HepG2 (cell line): ENCODE results near the gene ZNF804B. TPM values are rescaled to one million over a fixed set of nuclear protein-coding genes. Genes with fewer than 3 reads are reported as not detected.

Experiments used
- ATAC-seq: fragments of 200-7000 bp; cut with Tn5 transposase; 3 replicates; pipeline ENCODE4 v1.9.1; 2020; ENCODE audit warnings: mild to moderate bottlenecking, moderate library complexity
- BruUV-seq: library from RNA; stranded (reverse); fragments of 400-500 nt; replicated peaks from 2 replicates; lab custom pipeline; 2021; lab: Mats Ljungman, UMichigan
- CTCF ChIA-PET: fragments of 300-600 bp; formaldehyde crosslinking; extraction: SDS; loops from one replicate; lab custom pipeline; 2021; ENCODE audit warnings: low total read pairs, inconsistent platforms, low intra/inter-chr PET ratio; lab: Yijun Ruan, JAX
- POLR2A ChIA-PET: fragments of 350-600 bp; sonication (Branson Sonifier 250); formaldehyde crosslinking; loops from one replicate; lab custom pipeline; 2020; ENCODE audit warnings: antibody characterized with exemption, inconsistent platforms; lab: Yijun Ruan, JAX
- DNase-seq: peaks from one replicate; pipeline ENCODE4 v3.0.0-alpha.2; 2015; ENCODE audit warnings: low spot score
- FAIRE-seq: peaks from 3 replicates; lab custom pipeline; 2011; peaks lifted over from hg19 to GRCh38; lab: Jason Lieb, UNC
- H2AFZ ChIP-seq: one replicate; pipeline ENCODE4 v1.6.1; 2011; ENCODE audit warnings: low read length, inconsistent platforms
- H3K27ac ChIP-seq: fragments of 300-600 bp; 3 replicates; pipeline ENCODE4 v1.8.0; 2011; ENCODE audit warnings: mixed run types, mild to moderate bottlenecking, mixed read lengths, low read length, inconsistent platforms; ENCODE audit not compliant: insufficient read depth; ENCODE audit errors: extremely low read length
- H3K27me3 ChIP-seq, 2 experiments: fragments of 200-600 bp in 1 of 2; 2 replicates in 1 of 2; 3 replicates in 1 of 2; pipeline versions ENCODE4 v1.6.0 to v1.8.0; 2011; ENCODE audit warnings: low read length in 2 of 2, mild to moderate bottlenecking in 2 of 2, moderate library complexity in 2 of 2, inconsistent platforms in 1 of 2; ENCODE audit not compliant: insufficient read depth in 2 of 2, control insufficient read depth in 1 of 2
- H3K36me3 ChIP-seq, 2 experiments: fragments of 200-600 bp in 1 of 2; replicated peaks in 1 of 2; 2 replicates in 1 of 2; 3 replicates in 1 of 2; pipeline versions ENCODE4 v1.5.1 to v1.8.0; 2011; ENCODE audit warnings: low read length in 2 of 2, inconsistent platforms in 1 of 2; ENCODE audit not compliant: insufficient read depth in 2 of 2, control insufficient read depth in 1 of 2
- H3K4me1 ChIP-seq: 2 replicates; pipeline ENCODE4 v1.5.1; 2012; ENCODE audit warnings: low read length, inconsistent platforms; ENCODE audit not compliant: insufficient read depth
- H3K4me2 ChIP-seq: 2 replicates; pipeline ENCODE4 v1.6.0; 2011; ENCODE audit warnings: low read depth, low read length, inconsistent platforms
- H3K4me3 ChIP-seq, 3 experiments: fragments of 200-600 bp in 1 of 3; sonication (generic), shearing (Covaris generic) in 1 of 3; replicated peaks in 1 of 3; 2 replicates each; pipeline ENCODE4 v1.5.1; 2011 to 2016; ENCODE audit warnings: low read length in 3 of 3, inconsistent platforms in 2 of 3, low read depth in 2 of 3, mild to moderate bottlenecking in 2 of 3, control low read depth in 1 of 3, mixed read lengths in 1 of 3; ENCODE audit not compliant: insufficient read depth in 1 of 3
- H3K79me2 ChIP-seq: one replicate; pipeline ENCODE4 v1.6.1; 2011; ENCODE audit warnings: low read length, inconsistent platforms; ENCODE audit not compliant: insufficient read depth
- H3K9ac ChIP-seq: 2 replicates; pipeline ENCODE4 v1.6.0; 2011; ENCODE audit warnings: mild to moderate bottlenecking, low read depth, low read length, inconsistent platforms; ENCODE audit not compliant: insufficient read depth
- H3K9me3 ChIP-seq: 2 replicates; pipeline ENCODE4 v1.5.1; 2012; ENCODE audit warnings: mild to moderate bottlenecking, low read length
- H4K20me1 ChIP-seq: 2 replicates; pipeline ENCODE4 v1.6.0; 2011; ENCODE audit warnings: inconsistent platforms, mild to moderate bottlenecking, low read length, moderate library complexity; ENCODE audit not compliant: insufficient read depth
- EHMT2 ChIP-seq: fragments of 200-600 bp; sonication (generic); IDR thresholded peaks from 2 replicates; pipeline ENCODE4 v1.7.0; 2017; ENCODE audit warnings: antibody characterized with exemption, low read depth, low read length, borderline replicate concordance
- IKZF1 ChIP-seq: fragments of 450-650 bp; IDR thresholded peaks from 2 replicates; pipeline ENCODE4 v1.7.1; 2016
- KLF6 ChIP-seq: IDR thresholded peaks from 2 replicates; pipeline ENCODE4 v1.8.0; 2016; ENCODE audit warnings: missing biosample characterization, missing genetic modification reagents
- MAFF ChIP-seq: IDR thresholded peaks from 2 replicates; pipeline ENCODE4 v1.6.1; 2011; ENCODE audit warnings: low read depth, low read length, improper control_type of control experiment
- MAFK ChIP-seq, 2 experiments: IDR thresholded peaks in 1 of 2; conservative IDR thresholded peaks in 1 of 2; 2 replicates each; pipeline ENCODE4 v1.6.1; 2011; ENCODE audit warnings: improper control_type of control experiment in 2 of 2, low read length in 2 of 2
- NFYB ChIP-seq: sonication (generic); formaldehyde crosslinking; IDR thresholded peaks from 2 replicates; pipeline ENCODE4 v1.4.0; 2020; ENCODE audit warnings: missing genetic modification reagents
- NR2F6 ChIP-seq, 2 experiments: IDR thresholded peaks; 2 replicates each; pipeline ENCODE4 v1.6.1; 2016; ENCODE audit warnings: antibody characterized with exemption in 1 of 2, mild to moderate bottlenecking in 1 of 2
- RXRA ChIP-seq: sonication (generic); formaldehyde crosslinking; IDR thresholded peaks from 2 replicates; pipeline ENCODE4 v1.5.1; 2020; ENCODE audit warnings: missing genetic modification reagents
- SMAD3 ChIP-seq: sonication (generic); formaldehyde crosslinking; IDR thresholded peaks from 2 replicates; pipeline ENCODE4 v1.4.0; 2020; ENCODE audit warnings: missing genetic modification reagents
- SUZ12 ChIP-seq: fragments of 150-350 bp; IDR thresholded peaks from 2 replicates; pipeline ENCODE4 v1.6.1; 2014; ENCODE audit warnings: low read depth, low read length
- ZKSCAN5 ChIP-seq: sonication (generic); formaldehyde crosslinking; IDR thresholded peaks from 2 replicates; pipeline ENCODE4 v1.5.1; 2020; ENCODE audit warnings: mild to moderate bottlenecking, missing genetic modification reagents
- ZNF136 ChIP-seq: sonication (generic); formaldehyde crosslinking; IDR thresholded peaks from 2 replicates; pipeline ENCODE4 v1.8.1; 2022; ENCODE audit warnings: low read depth, mild to moderate bottlenecking, moderate library complexity, missing genetic modification reagents
- ZNF230 ChIP-seq: sonication (generic); formaldehyde crosslinking; IDR thresholded peaks from 2 replicates; pipeline ENCODE4 v1.4.0; 2020; ENCODE audit warnings: mild to moderate bottlenecking, missing genetic modification reagents
- ZNF558 ChIP-seq: sonication (generic); formaldehyde crosslinking; IDR thresholded peaks from 2 replicates; pipeline ENCODE4 v1.9.0; 2022; ENCODE audit warnings: mild to moderate bottlenecking, missing genetic modification reagents, borderline replicate concordance
- ZNF605 ChIP-seq: sonication (generic); formaldehyde crosslinking; IDR thresholded peaks from 2 replicates; pipeline ENCODE4 v1.8.0; 2022; ENCODE audit warnings: mild to moderate bottlenecking, missing genetic modification reagents
- WGBS: methylation state at CpG from one replicate; pipeline ENCODE4 v1.1.6; 2017; ENCODE audit warnings: low lambda C conversion rate; 5-methylcytosine and 5-hydroxymethylcytosine counted together
- in situ Hi-C: cut with HindIII; loops from 2 replicates; pipeline ENCODE4 v1.10.0; 2017; ENCODE audit warnings: low pct_unique_long_range_greater_than_20kb; ENCODE audit not compliant: extremely low pct_ligation_motif_present
- intact Hi-C: fragments of 100-400 bp; cut with micrococcal nuclease; formaldehyde crosslinking; loops from one replicate; pipeline ENCODE4 v1.10.0; 2022; ENCODE audit not compliant: unreplicated experiment
- polyA plus RNA-seq, 8 experiments: library from polyadenylated mRNA; depleted of rRNA in 3 of 8; stranded (reverse) in 7 of 8; unstranded in 1 of 8; fragments of >200 nt; fragmentation: Illumina TruSeq in 4 of 8; extraction: Trizol in 4 of 8; gene quantifications; 2 replicates each; pipeline versions ENCODE4 v1.2.1 to v1.2.3, GENCODE V29; 2011 to 2016; ENCODE audit warnings: low read depth in 4 of 8, missing spikeins in 1 of 8, mixed read lengths in 1 of 8; ENCODE audit not compliant: insufficient read depth in 1 of 8
- total RNA-seq, 5 experiments: library from RNA; depleted of rRNA; stranded (reverse); fragments of >200 nt; fragmentation: Illumina TruSeq; extraction: Trizol; gene quantifications; 2 replicates each; pipeline ENCODE4 v1.2.3, GENCODE V29; 2016; ENCODE audit warnings: low read depth in 1 of 5
- TF ChIP-seq, protein P1 (sequence below): sonication (generic); formaldehyde crosslinking; IDR thresholded peaks from 2 replicates; pipeline ENCODE4 v1.4.0; 2020; ENCODE audit warnings: missing genetic modification reagents
- TF ChIP-seq, protein P2 (sequence below): sonication (generic); formaldehyde crosslinking; IDR thresholded peaks from 2 replicates; pipeline ENCODE4 v1.5.0; 2020; ENCODE audit warnings: mild to moderate bottlenecking, missing genetic modification reagents, moderate library complexity

Gene ZNF804B
- total and polyA plus RNA-seq, 2 of the 13 experiments (the other 11 are each of a cell fraction or from before 2014, with no cell fraction given): not detected

DNA sequence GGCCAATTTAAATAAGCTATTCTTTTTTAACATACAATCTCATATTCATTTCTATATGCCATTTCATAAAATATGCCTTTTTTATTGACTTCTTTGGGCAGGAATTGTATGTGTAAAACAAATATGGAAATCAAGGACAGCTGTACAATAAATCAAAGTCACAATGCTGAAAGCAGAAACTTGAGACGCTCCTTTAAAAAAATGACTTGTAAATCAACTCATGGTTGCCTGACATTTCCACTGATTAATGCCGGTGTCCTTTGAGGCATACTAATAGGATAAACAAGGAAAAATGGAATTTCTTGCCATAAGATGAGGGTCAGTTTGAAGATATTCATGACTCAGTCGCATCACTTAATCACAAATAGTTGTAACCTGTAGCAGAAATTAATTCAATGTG, 283.4 kb downstream of the ZNF804B start:
- under 1% methylated on average over 3 of the region's 3 CpGs for WGBS
- in situ Hi-C loops: no loop called here

DNA sequence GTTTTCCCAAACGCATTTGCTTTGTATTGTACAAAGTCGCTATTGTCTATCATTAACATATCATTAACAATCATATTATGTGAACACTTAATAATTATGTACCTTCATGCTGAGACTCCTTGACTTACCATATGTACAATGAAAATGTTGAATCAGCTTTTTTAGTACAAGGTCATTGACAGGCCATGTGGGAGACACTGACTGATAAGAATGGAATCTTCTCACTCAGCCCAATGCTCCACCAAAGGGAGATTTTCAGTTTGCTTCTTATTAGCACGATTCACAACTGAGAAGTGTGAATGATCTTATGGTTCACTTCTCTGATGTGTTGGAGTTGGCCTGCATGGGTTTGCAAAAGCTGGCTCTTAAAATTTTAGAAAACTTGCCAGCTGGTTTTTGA, 289.5 kb downstream of the ZNF804B start:
- CTCF ChIA-PET: no interaction called here
- H3K79me2 ChIP-seq: no peaks in the 10 kb centered on the region
- H3K36me3 ChIP-seq: no peaks in the 10 kb centered on the region
- no peak overlapping the region for H3K27ac ChIP-seq
- no peaks in the 10 kb centered on the region for H4K20me1 ChIP-seq
- H3K4me2 ChIP-seq: no peak overlapping the region
- H3K4me1 ChIP-seq: no peaks in the 10 kb centered on the region
- peaks cover 15% of the 10 kb centered on the region; the same call in 1 of the 2 replicates for H3K9me3 ChIP-seq
- H3K9ac ChIP-seq: no peak overlapping the region
- ATAC-seq: no peak
- DNase-seq: no peak
- in situ Hi-C loops: no loop called here
- POLR2A ChIA-PET: no interaction called here
- FAIRE-seq: no peak
- no peak overlapping the region for H3K4me3 ChIP-seq
- TF ChIP-seq ZNF230 (CRISPR knock-in tag): no peak
- TF ChIP-seq, protein P1, sequence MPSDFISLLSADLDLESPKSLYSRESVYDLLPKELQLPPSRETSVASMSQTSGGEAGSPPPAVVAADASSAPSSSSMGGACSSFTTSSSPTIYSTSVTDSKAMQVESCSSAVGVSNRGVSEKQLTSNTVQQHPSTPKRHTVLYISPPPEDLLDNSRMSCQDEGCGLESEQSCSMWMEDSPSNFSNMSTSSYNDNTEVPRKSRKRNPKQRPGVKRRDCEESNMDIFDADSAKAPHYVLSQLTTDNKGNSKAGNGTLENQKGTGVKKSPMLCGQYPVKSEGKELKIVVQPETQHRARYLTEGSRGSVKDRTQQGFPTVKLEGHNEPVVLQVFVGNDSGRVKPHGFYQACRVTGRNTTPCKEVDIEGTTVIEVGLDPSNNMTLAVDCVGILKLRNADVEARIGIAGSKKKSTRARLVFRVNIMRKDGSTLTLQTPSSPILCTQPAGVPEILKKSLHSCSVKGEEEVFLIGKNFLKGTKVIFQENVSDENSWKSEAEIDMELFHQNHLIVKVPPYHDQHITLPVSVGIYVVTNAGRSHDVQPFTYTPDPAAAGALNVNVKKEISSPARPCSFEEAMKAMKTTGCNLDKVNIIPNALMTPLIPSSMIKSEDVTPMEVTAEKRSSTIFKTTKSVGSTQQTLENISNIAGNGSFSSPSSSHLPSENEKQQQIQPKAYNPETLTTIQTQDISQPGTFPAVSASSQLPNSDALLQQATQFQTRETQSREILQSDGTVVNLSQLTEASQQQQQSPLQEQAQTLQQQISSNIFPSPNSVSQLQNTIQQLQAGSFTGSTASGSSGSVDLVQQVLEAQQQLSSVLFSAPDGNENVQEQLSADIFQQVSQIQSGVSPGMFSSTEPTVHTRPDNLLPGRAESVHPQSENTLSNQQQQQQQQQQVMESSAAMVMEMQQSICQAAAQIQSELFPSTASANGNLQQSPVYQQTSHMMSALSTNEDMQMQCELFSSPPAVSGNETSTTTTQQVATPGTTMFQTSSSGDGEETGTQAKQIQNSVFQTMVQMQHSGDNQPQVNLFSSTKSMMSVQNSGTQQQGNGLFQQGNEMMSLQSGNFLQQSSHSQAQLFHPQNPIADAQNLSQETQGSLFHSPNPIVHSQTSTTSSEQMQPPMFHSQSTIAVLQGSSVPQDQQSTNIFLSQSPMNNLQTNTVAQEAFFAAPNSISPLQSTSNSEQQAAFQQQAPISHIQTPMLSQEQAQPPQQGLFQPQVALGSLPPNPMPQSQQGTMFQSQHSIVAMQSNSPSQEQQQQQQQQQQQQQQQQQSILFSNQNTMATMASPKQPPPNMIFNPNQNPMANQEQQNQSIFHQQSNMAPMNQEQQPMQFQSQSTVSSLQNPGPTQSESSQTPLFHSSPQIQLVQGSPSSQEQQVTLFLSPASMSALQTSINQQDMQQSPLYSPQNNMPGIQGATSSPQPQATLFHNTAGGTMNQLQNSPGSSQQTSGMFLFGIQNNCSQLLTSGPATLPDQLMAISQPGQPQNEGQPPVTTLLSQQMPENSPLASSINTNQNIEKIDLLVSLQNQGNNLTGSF (CRISPR knock-in tag): no peak
- TF ChIP-seq SMAD3: no peak
- TF ChIP-seq MAFF: peak; percentile 85
- TF ChIP-seq ZNF136 (CRISPR knock-in tag): no peak
- TF ChIP-seq, protein P2, sequence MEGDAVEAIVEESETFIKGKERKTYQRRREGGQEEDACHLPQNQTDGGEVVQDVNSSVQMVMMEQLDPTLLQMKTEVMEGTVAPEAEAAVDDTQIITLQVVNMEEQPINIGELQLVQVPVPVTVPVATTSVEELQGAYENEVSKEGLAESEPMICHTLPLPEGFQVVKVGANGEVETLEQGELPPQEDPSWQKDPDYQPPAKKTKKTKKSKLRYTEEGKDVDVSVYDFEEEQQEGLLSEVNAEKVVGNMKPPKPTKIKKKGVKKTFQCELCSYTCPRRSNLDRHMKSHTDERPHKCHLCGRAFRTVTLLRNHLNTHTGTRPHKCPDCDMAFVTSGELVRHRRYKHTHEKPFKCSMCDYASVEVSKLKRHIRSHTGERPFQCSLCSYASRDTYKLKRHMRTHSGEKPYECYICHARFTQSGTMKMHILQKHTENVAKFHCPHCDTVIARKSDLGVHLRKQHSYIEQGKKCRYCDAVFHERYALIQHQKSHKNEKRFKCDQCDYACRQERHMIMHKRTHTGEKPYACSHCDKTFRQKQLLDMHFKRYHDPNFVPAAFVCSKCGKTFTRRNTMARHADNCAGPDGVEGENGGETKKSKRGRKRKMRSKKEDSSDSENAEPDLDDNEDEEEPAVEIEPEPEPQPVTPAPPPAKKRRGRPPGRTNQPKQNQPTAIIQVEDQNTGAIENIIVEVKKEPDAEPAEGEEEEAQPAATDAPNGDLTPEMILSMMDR (CRISPR knock-in tag): no peak
- no peak for TF ChIP-seq RXRA (CRISPR knock-in tag)
- no peak for TF ChIP-seq EHMT2
- TF ChIP-seq NR2F6 (IDR thresholded peaks at IDR 0.05): no peak
- no peak for TF ChIP-seq NR2F6 (CRISPR knock-in tag; IDR thresholded peaks at IDR 0.05)
- no peak for TF ChIP-seq KLF6 (CRISPR knock-in tag)
- no peak for TF ChIP-seq SUZ12
- TF ChIP-seq MAFK (conservative IDR thresholded peaks at IDR 0.05 in 1 of 2, IDR thresholded peaks at IDR 0.05 in 1 of 2; ENCODE audit: low read length in 2 of 2): peak; percentile 83
- H3K27me3 ChIP-seq: no peaks in the 10 kb centered on the region
- H2AFZ ChIP-seq: no peak overlapping the region
- intact Hi-C loops: no loop called here
- WGBS: 1% methylated on average over 3 of the region's 3 CpGs
- no TSS peak for BruUV-seq

More for the DNA sequence above, 283.4 kb downstream of the ZNF804B start:
- H2AFZ ChIP-seq: no peak overlapping the region
- ATAC-seq: no peak
- no TSS peak for BruUV-seq
- no peak for DNase-seq
- peaks cover 34% of the 10 kb centered on the region for H3K9me3 ChIP-seq
- no peak overlapping the region for H3K4me3 ChIP-seq
- CTCF ChIA-PET: no interaction called here
- H3K4me1 ChIP-seq: no peaks in the 10 kb centered on the region
- TF ChIP-seq ZNF605 (CRISPR knock-in tag) (no peak), IKZF1 (no peak), NFYB (no peak), ZNF558 (CRISPR knock-in tag) (no peak), ZKSCAN5 (no peak)
- TF ChIP-seq, all 625 proteins: peak for 0
- POLR2A ChIA-PET: no interaction called here
- no peaks in the 10 kb centered on the region for H3K27me3 ChIP-seq
- H3K4me2 ChIP-seq: no peak overlapping the region
- no peaks in the 10 kb centered on the region for H3K79me2 ChIP-seq
- FAIRE-seq: no peak
- no peaks in the 10 kb centered on the region for H3K36me3 ChIP-seq
- no peaks in the 10 kb centered on the region for H4K20me1 ChIP-seq
- no peak overlapping the region for H3K9ac ChIP-seq
- H3K27ac ChIP-seq: no peak overlapping the region
- intact Hi-C loops: no loop called here
